Measurements from ENCODE around the gene ASH1L.
"Not testable (repeated sequence)": the region's sequence is repeated elsewhere in the genome, so short reads cannot be mapped to it uniquely, and the experiment has no call there.

Gene ASH1L

GRCh38 chr1:155328856-155329255, 233.7 kb downstream of the ASH1L start:
- not testable (repeated sequence) for DNase-seq (ENCODE audit: low read depth)

DNA sequence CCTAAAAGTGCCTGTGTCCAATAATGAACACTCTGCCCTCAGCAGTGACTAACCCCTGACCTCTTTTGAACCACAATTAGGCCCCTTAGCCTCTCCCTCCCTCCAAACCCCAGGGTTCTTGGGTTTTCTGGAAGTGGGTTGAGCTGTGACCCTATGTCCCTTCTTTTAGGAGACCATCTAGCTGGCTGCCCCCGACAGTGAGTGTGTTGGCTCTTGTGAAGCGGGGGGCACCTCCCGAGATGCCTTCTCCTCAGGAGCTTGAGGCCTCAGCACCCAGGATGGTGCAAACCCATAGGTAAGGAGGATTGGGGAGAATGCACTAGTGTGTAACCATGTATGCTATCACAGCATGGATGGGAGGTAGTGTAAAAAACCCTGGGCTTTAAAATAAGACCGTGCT, 234.6 kb downstream of the ASH1L start:
- DNase-seq (ENCODE audit: low read depth): no peak

- no peak for DNase-seq (ENCODE audit: low read depth)
These were observed 236.0 kb downstream of the ASH1L start for GRCh38 chr1:155326631-155327037.

- no peak for DNase-seq (ENCODE audit: low read depth)
These were observed 236.5 kb downstream of the ASH1L start for GRCh38 chr1:155326020-155326526.

DNA sequence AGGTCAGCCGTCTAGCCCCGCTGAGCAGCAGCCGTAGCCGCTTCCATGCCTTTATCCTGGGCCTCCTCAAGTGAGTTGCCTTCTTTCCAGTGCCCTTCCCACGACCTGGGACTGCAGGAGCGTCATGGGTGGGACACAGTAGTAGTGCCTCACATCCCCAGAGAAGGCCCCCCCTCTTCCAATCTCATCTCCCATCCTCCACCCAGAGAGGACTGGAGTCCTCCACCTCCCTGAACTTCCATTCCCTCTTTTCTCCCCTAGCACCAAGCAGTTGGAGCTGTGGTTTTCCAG, 237.1 kb downstream of the ASH1L start:
- DNase-seq (ENCODE audit: low read depth): no peak

- DNase-seq (ENCODE audit: low read depth): no peak
These were observed 237.6 kb downstream of the ASH1L start for GRCh38 chr1:155324717-155325602.

GRCh38 chr1:155324037-155324716, 238.4 kb downstream of the ASH1L start:
- peak; percentile 83 for DNase-seq (ENCODE audit: low read depth)

GRCh38 chr1:155323729-155324036, 238.9 kb downstream of the ASH1L start:
- peak; percentile 72 for DNase-seq (ENCODE audit: low read depth)

GRCh38 chr1:155322953-155323728, 239.5 kb downstream of the ASH1L start:
- peak; percentile 82 for DNase-seq (ENCODE audit: low read depth)

- no peak for DNase-seq (ENCODE audit: low read depth)
These were observed 240.0 kb downstream of the ASH1L start for GRCh38 chr1:155322571-155322952.

DNA sequence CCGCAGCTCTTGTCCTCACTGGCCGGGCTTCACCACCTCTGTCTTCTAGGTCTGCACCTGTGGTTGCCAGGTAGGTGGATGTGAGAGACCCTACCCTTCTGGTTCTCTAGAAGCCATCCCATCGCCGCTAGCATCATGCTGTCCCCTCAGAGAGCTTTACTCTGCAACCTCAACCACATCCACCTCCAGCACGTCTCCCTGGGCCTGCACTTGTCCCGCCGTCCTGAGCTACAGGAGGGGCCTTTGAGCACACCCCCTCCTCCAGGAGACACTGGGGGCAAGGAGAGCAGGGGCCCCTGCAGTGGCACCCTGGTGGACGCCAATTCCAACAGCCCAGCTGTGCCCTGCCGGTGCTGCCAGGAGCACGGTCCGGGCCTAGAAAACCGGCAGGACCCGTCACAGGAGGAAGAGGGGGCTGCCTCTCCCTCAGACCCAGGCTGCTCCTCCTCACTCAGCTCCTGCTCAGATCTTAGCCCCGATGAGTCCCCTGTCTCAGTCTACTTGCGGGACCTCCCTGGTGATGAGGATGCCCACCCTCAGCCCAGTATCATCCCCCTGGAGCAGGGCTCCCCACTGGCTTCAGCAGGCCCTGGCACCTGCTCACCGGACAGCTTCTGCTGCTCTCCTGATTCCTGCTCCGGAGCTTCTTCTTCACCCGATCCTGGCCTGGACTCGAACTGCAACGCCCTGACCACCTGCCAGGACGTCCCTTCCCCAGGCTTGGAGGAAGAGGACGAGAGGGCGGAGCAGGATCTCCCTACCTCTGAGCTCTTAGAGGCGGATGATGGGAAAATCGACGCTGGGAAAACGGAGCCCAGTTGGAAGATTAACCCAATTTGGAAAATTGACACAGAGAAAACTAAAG, 240.7 kb downstream of the ASH1L start:
- DNase-seq (ENCODE audit: low read depth): no peak

- peak; percentile 56 for DNase-seq (ENCODE audit: low read depth)
These were observed 241.7 kb downstream of the ASH1L start, which contains the start of gene RUSC1 for GRCh38 chr1:155320661-155321617. Gene RUSC1 (plus strand): TSS chr1:155320894. CDS start chr1:155321774, 880 bp downstream.

- no peak for DNase-seq (ENCODE audit: low read depth)
These were observed 242.4 kb downstream of the ASH1L start for GRCh38 chr1:155320252-155320651.

- no peak for DNase-seq (ENCODE audit: low read depth)
These were observed 243.1 kb downstream of the ASH1L start for GRCh38 chr1:155319536-155319935.

- no peak for DNase-seq (ENCODE audit: low read depth)
These were observed 244.5 kb downstream of the ASH1L start for GRCh38 chr1:155318082-155318481.

- DNase-seq (ENCODE audit: low read depth): no peak
These were observed 245.7 kb downstream of the ASH1L start for GRCh38 chr1:155316922-155317321.

- DNase-seq (ENCODE audit: low read depth): no peak
These were observed 249.3 kb downstream of the ASH1L start for GRCh38 chr1:155313261-155313660.

GRCh38 chr1:155309423-155310021, 253.1 kb downstream of the ASH1L start:
- DNase-seq (ENCODE audit: low read depth): no peak

GRCh38 chr1:155308493-155309422, 253.8 kb downstream of the ASH1L start, which contains the start of gene FDPS:
Gene FDPS (plus strand): TSS chr1:155308866. CDS start chr1:155309790, 924 bp downstream.
- DNase-seq (ENCODE audit: low read depth): peak; percentile 96
